OCI-LY3 (cell line): ENCODE results near the gene ASXL1.

Experiments used
- H2AFZ ChIP-seq: fragments of 200-600, 300-600 bp; shearing (Covaris generic); 2 replicates; pipeline ENCODE4 v1.6.0; 2014; ENCODE audit warnings: antibody characterized with exemption, low read depth, low read length
- H3K27ac ChIP-seq: fragments of 200-600, 300-600 bp; sonication (generic); 2 replicates; pipeline ENCODE4 v1.5.1; 2014; ENCODE audit warnings: mild to moderate bottlenecking, low read length, moderate library complexity, mixed read lengths
- H3K27me3 ChIP-seq: fragments of 200-600, 300-600 bp; sonication (generic); 2 replicates; pipeline ENCODE4 v1.6.1; 2014; ENCODE audit warnings: low read depth, low read length, mixed read lengths
- H3K36me3 ChIP-seq: fragments of 200-600, 300-600 bp; sonication (generic); replicated peaks from 2 replicates; pipeline ENCODE3; 2014; ENCODE audit warnings: low read depth, low read length, mixed read lengths
- H3K4me1 ChIP-seq: fragments of 300-600, 200-600 bp; sonication (generic); 2 replicates; pipeline ENCODE4 v1.6.1; 2014; ENCODE audit warnings: low read length, mixed read lengths
- H3K4me2 ChIP-seq: fragments of 200-600, 300-600 bp; sonication (generic); 2 replicates; pipeline ENCODE4 v1.6.1; 2014; ENCODE audit warnings: low read length, mixed read lengths
- H3K4me3 ChIP-seq: fragments of 300-600, 200-600 bp; sonication (generic); 2 replicates; pipeline ENCODE4 v1.5.1; 2014; ENCODE audit warnings: antibody characterized with exemption, mild to moderate bottlenecking, low read length, moderate library complexity
- H3K79me2 ChIP-seq: fragments of 300-600, 200-600 bp; shearing (Covaris generic); 2 replicates; pipeline ENCODE4 v1.6.1; 2014; ENCODE audit warnings: mild to moderate bottlenecking, low read length, mixed read lengths
- H3K9ac ChIP-seq: fragments of 300-600, 200-600 bp; shearing (Covaris generic); 2 replicates; pipeline ENCODE4 v1.6.0; 2014; ENCODE audit warnings: mild to moderate bottlenecking, low read length, moderate library complexity
- H3K9me3 ChIP-seq: fragments of 200-600, 300-600 bp; shearing (Covaris generic); 2 replicates; pipeline ENCODE4 v1.6.1; 2014; ENCODE audit warnings: low read length, mixed read lengths; ENCODE audit not compliant: insufficient read depth
- H4K20me1 ChIP-seq: fragments of 200-600, 300-600 bp; sonication (generic); 2 replicates; pipeline ENCODE4 v1.6.1; 2016; ENCODE audit warnings: low read length, mixed read lengths; ENCODE audit not compliant: insufficient read depth
- CTCF ChIP-seq: fragments of 200-600, 300-600 bp; sonication (generic); IDR thresholded peaks from 2 replicates; pipeline ENCODE4 v1.5.1; 2014; ENCODE audit warnings: antibody characterized with exemption, low read length, low read depth
- EZH2phosphoT487 ChIP-seq: fragments of 200-600 bp; shearing (Covaris generic); IDR thresholded peaks from 2 replicates; pipeline ENCODE4 v1.6.1; 2018; ENCODE audit warnings: antibody characterized with exemption, mixed run types, low read depth

ASXL1 gene

GRCh38 chr20:32448306-32449056 lies 90.3 kb downstream of the ASXL1 start:
- peaks cover 5% of the 10 kb centered on the region for H3K36me3 ChIP-seq
- H3K9ac ChIP-seq = no peak overlapping the region
- no peak overlapping the region for H3K4me3 ChIP-seq
- peaks cover 44% of the 10 kb centered on the region for H3K4me1 ChIP-seq
- H3K27me3 ChIP-seq = no peaks in the 10 kb centered on the region
- H2AFZ ChIP-seq = no peak overlapping the region
- no peaks in the 10 kb centered on the region for H3K9me3 ChIP-seq
- no peaks in the 10 kb centered on the region for H3K79me2 ChIP-seq
- TF ChIP-seq CTCF = no peak
- no peak for TF ChIP-seq EZH2phosphoT487
- H4K20me1 ChIP-seq = no peaks in the 10 kb centered on the region
- no peak overlapping the region for H3K27ac ChIP-seq
- H3K4me2 ChIP-seq = no peak overlapping the region

- H3K4me2 ChIP-seq = peak overlapping the region; percentile 85; the same call in 1 of the 2 replicates
- no peaks in the 10 kb centered on the region for H3K79me2 ChIP-seq
- H4K20me1 ChIP-seq = no peaks in the 10 kb centered on the region
- H3K9me3 ChIP-seq = no peaks in the 10 kb centered on the region
- H3K4me1 ChIP-seq = peaks cover 48% of the 10 kb centered on the region
- no peaks in the 10 kb centered on the region for H3K36me3 ChIP-seq
- no peak for TF ChIP-seq EZH2phosphoT487
- TF ChIP-seq CTCF = no peak
- peak overlapping the region; percentile 28; the same call in 1 of the 2 replicates for H3K27ac ChIP-seq
- no peak overlapping the region for H3K4me3 ChIP-seq
- no peak overlapping the region for H2AFZ ChIP-seq
- H3K27me3 ChIP-seq = no peaks in the 10 kb centered on the region
- H3K9ac ChIP-seq = no peak overlapping the region
Measured at GRCh38 chr20:32449057-32449889, 91.1 kb downstream of the ASXL1 start.

- no peaks in the 10 kb centered on the region for H3K9me3 ChIP-seq
- no peaks in the 10 kb centered on the region for H4K20me1 ChIP-seq
- peak overlapping the region; percentile 85 for H3K4me2 ChIP-seq
- H2AFZ ChIP-seq = no peak overlapping the region; the same call in 1 of the 2 replicates
- TF ChIP-seq CTCF = no peak
- no peak for TF ChIP-seq EZH2phosphoT487
- H3K4me3 ChIP-seq = peak overlapping the region; percentile 8; the same call in 1 of the 2 replicates
- no peaks in the 10 kb centered on the region for H3K36me3 ChIP-seq
- peaks cover 52% of the 10 kb centered on the region for H3K4me1 ChIP-seq
- no peaks in the 10 kb centered on the region for H3K27me3 ChIP-seq
- peak overlapping the region; percentile 15; the same call in 1 of the 2 replicates for H3K9ac ChIP-seq
- peak overlapping the region; percentile 28; the same call in 1 of the 2 replicates for H3K27ac ChIP-seq
- no peaks in the 10 kb centered on the region for H3K79me2 ChIP-seq
Measured at GRCh38 chr20:32449890-32450401, 91.8 kb downstream of the ASXL1 start.
